ENCODE data around the gene EFCAB6.

GRCh38 chr22:43852573-43853327 lies 40.6 kb upstream of the EFCAB6 start:
- TF ChIP-seq, protein P1, sequence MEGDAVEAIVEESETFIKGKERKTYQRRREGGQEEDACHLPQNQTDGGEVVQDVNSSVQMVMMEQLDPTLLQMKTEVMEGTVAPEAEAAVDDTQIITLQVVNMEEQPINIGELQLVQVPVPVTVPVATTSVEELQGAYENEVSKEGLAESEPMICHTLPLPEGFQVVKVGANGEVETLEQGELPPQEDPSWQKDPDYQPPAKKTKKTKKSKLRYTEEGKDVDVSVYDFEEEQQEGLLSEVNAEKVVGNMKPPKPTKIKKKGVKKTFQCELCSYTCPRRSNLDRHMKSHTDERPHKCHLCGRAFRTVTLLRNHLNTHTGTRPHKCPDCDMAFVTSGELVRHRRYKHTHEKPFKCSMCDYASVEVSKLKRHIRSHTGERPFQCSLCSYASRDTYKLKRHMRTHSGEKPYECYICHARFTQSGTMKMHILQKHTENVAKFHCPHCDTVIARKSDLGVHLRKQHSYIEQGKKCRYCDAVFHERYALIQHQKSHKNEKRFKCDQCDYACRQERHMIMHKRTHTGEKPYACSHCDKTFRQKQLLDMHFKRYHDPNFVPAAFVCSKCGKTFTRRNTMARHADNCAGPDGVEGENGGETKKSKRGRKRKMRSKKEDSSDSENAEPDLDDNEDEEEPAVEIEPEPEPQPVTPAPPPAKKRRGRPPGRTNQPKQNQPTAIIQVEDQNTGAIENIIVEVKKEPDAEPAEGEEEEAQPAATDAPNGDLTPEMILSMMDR (IDR thresholded peaks at IDR 0.05), result no peak
- no peak for TF ChIP-seq EZH2 (IDR thresholded peaks at IDR 0.05; ENCODE audit: borderline replicate concordance, insufficient read depth, low read depth, low read length, poor library complexity, severe bottlenecking)
